PC-3 (cell line): ENCODE results near the gene CEPT1. TPM values are rescaled to one million over a fixed set of nuclear protein-coding genes. Genes with fewer than 3 reads are reported as not detected.

Experiments used
- ATAC-seq: fragments of 200-7000 bp; cut with Tn5 transposase; 2 replicates; pipeline ENCODE4 v1.9.1; 2020; ENCODE audit warnings: mild to moderate bottlenecking, moderate library complexity
- BruUV-seq: library from RNA; stranded (reverse); fragments of 400-500 nt; replicated peaks from 2 replicates; lab custom pipeline; 2021; lab: Mats Ljungman, UMichigan
- CTCF ChIA-PET: fragments of 300-600 bp; sonication (Branson Sonifier 250); formaldehyde crosslinking; loops from one replicate; lab custom pipeline; 2022; ENCODE audit warnings: antibody characterized with exemption; lab: Charles Lee
- POLR2A ChIA-PET: fragments of 300-600 bp; sonication (Branson Sonifier 250); formaldehyde crosslinking; loops from one replicate; lab custom pipeline; 2022; ENCODE audit warnings: antibody characterized with exemption; ENCODE audit not compliant: unreplicated experiment; lab: Charles Lee
- DNase-seq: peaks from one replicate; pipeline ENCODE4 v3.0.0-alpha.2; 2015
- H2AFZ ChIP-seq: fragments of 300-600 bp; sonication (generic); 2 replicates; pipeline ENCODE4 v1.6.0; 2016; ENCODE audit warnings: antibody characterized with exemption, low read length
- H3F3A ChIP-seq: fragments of 300-600 bp; sonication (generic); one replicate; pipeline ENCODE4 v1.6.0; 2017; ENCODE audit warnings: antibody characterized with exemption, low read length, control low read depth, mild to moderate bottlenecking; ENCODE audit not compliant: unreplicated experiment
- H3K27ac ChIP-seq: fragments of 300-600 bp; sonication (generic); 2 replicates; pipeline ENCODE4 v1.5.1; 2016; ENCODE audit warnings: mild to moderate bottlenecking, low read length
- H3K27me3 ChIP-seq: fragments of 300-600 bp; sonication (generic); 2 replicates; pipeline ENCODE4 v1.6.1; 2016; ENCODE audit warnings: low read length, mixed read lengths
- H3K36me3 ChIP-seq: fragments of 300-600 bp; sonication (generic); 2 replicates; pipeline ENCODE4 v1.6.1; 2016; ENCODE audit warnings: low read depth, mixed run types, low read length, mixed read lengths
- H3K4me1 ChIP-seq: fragments of 300-600 bp; sonication (generic); 2 replicates; pipeline ENCODE4 v1.5.1; 2016; ENCODE audit warnings: low read length; ENCODE audit not compliant: insufficient read depth
- H3K4me2 ChIP-seq: fragments of 300-600 bp; sonication (generic); 2 replicates; pipeline ENCODE4 v1.6.0; 2016; ENCODE audit warnings: low read length
- H3K4me3 ChIP-seq: fragments of 300-600 bp; sonication (generic); 2 replicates; pipeline ENCODE4 v1.5.1; 2016; ENCODE audit warnings: mild to moderate bottlenecking, low read length, mixed read lengths
- H3K79me2 ChIP-seq: fragments of 300-600 bp; sonication (generic); 2 replicates; pipeline ENCODE4 v1.6.1; 2017; ENCODE audit warnings: low read length, mixed read lengths
- H3K9ac ChIP-seq: fragments of 300-600 bp; sonication (generic); 2 replicates; pipeline ENCODE4 v1.6.0; 2016; ENCODE audit warnings: mild to moderate bottlenecking, low read length
- H3K9me2 ChIP-seq: fragments of 300-600 bp; sonication (generic); replicated peaks from 2 replicates; pipeline ENCODE4 v1.6.1; 2016; ENCODE audit warnings: mixed run types, low read length, mixed read lengths
- H3K9me3 ChIP-seq: fragments of 300-600 bp; sonication (generic); 2 replicates; pipeline ENCODE4 v1.6.1; 2016; ENCODE audit warnings: low read length, mixed read lengths
- H4K20me1 ChIP-seq: fragments of 300-600 bp; sonication (generic); 2 replicates; pipeline ENCODE4 v1.6.1; 2016; ENCODE audit warnings: low read length, mixed read lengths
- CTCF ChIP-seq: fragments of 300-600 bp; sonication (generic); conservative IDR thresholded peaks from 2 replicates; pipeline ENCODE4 v1.5.1; 2017; ENCODE audit warnings: antibody characterized with exemption, low read depth, mild to moderate bottlenecking, low read length
- EZH2 ChIP-seq: fragments of 300-600 bp; sonication (generic); IDR thresholded peaks from one replicate; pipeline ENCODE4 v1.6.1; 2017; ENCODE audit warnings: antibody characterized with exemption, mild to moderate bottlenecking, low read length; ENCODE audit not compliant: unreplicated experiment
- EZH2phosphoT487 ChIP-seq: fragments of 300-600 bp; sonication (generic); IDR thresholded peaks from 2 replicates; pipeline ENCODE4 v1.6.1; 2018; ENCODE audit warnings: mild to moderate bottlenecking, antibody characterized with exemption, low read length, borderline replicate concordance
- intact Hi-C: fragments of 100-400 bp; cut with micrococcal nuclease; formaldehyde crosslinking; loops from 2 replicates; pipeline ENCODE4 v1.9.0; 2023
- total RNA-seq: library from RNA; depleted of rRNA; stranded (reverse); fragments of >200 nt; gene quantifications from 2 replicates; pipeline ENCODE4 v1.2.3, GENCODE V29; 2014

Gene CEPT1
- total RNA-seq, 1 experiment from 2014 or later, result 20.6 TPM

DNA sequence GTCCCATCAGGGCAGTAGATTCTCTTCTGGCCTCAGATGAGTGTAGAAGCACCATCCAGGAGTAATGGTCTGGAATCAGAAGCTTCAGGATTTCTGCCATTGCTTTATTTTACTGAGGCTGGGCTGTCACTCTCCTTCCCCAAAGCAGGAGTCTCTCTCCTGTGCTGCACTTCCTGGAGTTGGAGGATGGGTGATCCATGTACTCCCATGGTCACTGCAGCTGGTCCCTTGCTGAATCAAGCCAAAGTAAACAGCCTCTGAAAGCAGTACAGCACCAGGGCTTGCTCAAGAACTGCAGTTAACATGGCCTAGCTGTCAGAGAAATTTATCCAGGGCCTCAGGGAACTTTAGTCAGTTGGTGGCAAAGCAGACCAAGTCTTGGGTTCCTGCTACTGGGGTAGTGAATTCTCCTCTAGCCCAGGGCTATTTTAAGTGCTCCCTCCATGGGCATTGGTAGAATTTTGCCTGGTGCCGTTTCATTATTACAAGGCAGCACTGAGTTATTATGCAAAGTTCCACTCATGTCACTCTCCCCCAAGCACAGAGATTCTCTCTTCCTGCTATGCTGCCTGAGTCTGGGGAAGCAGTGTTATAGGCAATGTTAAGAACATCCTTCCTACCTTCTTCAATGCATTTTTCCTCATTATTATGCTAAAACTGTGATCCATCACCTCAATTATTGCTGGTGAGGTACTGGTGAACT, 29.7 kb upstream of the CEPT1 start:
- ChIA-PET POLR2A (no interaction called here), CTCF (no interaction called here)
- no peaks in the 10 kb centered on the region for H3K4me1 ChIP-seq
- no peak overlapping the region for H2AFZ ChIP-seq
- H3K9me2 ChIP-seq, result no peaks in the 10 kb centered on the region
- no peaks in the 10 kb centered on the region for H3K79me2 ChIP-seq
- no peak for ATAC-seq
- BruUV-seq, result no TSS peak
- no peaks in the 10 kb centered on the region for H3K27me3 ChIP-seq
- H3K4me3 ChIP-seq, result no peak overlapping the region
- TF ChIP-seq CTCF (no peak), EZH2 (no peak), EZH2phosphoT487 (no peak)
- no peak for DNase-seq
- no peaks in the 10 kb centered on the region for H3K36me3 ChIP-seq
- H3K9me3 ChIP-seq, result no peaks in the 10 kb centered on the region
- H3K9ac ChIP-seq, result no peak overlapping the region
- no peaks in the 10 kb centered on the region for H3F3A ChIP-seq
- H3K27ac ChIP-seq, result no peak overlapping the region
- intact Hi-C loops, result no loop called here
- H4K20me1 ChIP-seq, result no peaks in the 10 kb centered on the region
- no peak overlapping the region for H3K4me2 ChIP-seq

DNA sequence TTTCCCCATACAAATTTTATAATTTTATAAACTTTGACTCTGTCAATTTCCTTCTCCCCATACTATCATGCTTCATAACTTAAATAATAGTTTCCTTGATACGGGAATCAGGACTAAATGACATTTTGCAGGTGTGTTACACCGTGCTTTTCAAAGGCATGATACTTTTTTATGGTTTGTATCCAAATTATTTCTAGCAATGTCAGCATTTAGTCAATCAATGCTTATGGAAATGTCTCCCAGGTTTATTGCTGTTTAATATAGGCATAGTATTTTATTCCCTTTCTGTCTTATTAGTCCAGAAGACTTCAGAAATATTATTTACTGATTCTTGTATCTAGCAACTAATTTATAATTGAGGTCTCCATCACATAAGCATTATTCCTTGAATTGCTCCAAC, 23.5 kb upstream of the CEPT1 start:
- ATAC-seq (no peak), DNase-seq (no peak)
- TF ChIP-seq CTCF (no peak), EZH2phosphoT487 (no peak), EZH2 (no peak)
- Histone ChIP-seq H4K20me1 (no peaks in the 10 kb centered on the region), H3K9ac (no peak overlapping the region), H3K27me3 (no peaks in the 10 kb centered on the region), H3K4me3 (no peak overlapping the region), H2AFZ (no peak overlapping the region), H3K27ac (no peak overlapping the region), H3K36me3 (peaks cover 19% of the 10 kb centered on the region), H3K4me2 (no peak overlapping the region), H3K79me2 (no peaks in the 10 kb centered on the region), H3K4me1 (no peaks in the 10 kb centered on the region), H3F3A (no peaks in the 10 kb centered on the region), H3K9me3 (no peaks in the 10 kb centered on the region), H3K9me2 (no peaks in the 10 kb centered on the region)
- CTCF ChIA-PET, result no interaction called here
- POLR2A ChIA-PET, result no interaction called here
- intact Hi-C loops, result no loop called here
- BruUV-seq, result no TSS peak

GRCh38 chr1:111126354-111126753, 13.7 kb upstream of the CEPT1 start:
- H3K4me1 ChIP-seq, result no peaks in the 10 kb centered on the region
- no peaks in the 10 kb centered on the region for H3K27me3 ChIP-seq
- BruUV-seq, result no TSS peak
- ChIA-PET POLR2A (no interaction called here), CTCF (no interaction called here)
- no peak overlapping the region for H3K9ac ChIP-seq
- TF ChIP-seq EZH2 (no peak), EZH2phosphoT487 (no peak), CTCF (no peak)
- H2AFZ ChIP-seq, result no peak overlapping the region
- no peak overlapping the region for H3K4me2 ChIP-seq
- H3K79me2 ChIP-seq, result no peaks in the 10 kb centered on the region
- DNase-seq, result no peak
- ATAC-seq, result no peak
- peaks cover 2% of the 10 kb centered on the region; the same call in 1 of the 2 replicates for H3K36me3 ChIP-seq
- no peak overlapping the region for H3K4me3 ChIP-seq
- H3K9me3 ChIP-seq, result no peaks in the 10 kb centered on the region
- no peak overlapping the region for H3K27ac ChIP-seq
- H3K9me2 ChIP-seq, result no peaks in the 10 kb centered on the region
- H4K20me1 ChIP-seq, result no peaks in the 10 kb centered on the region
- H3F3A ChIP-seq, result no peaks in the 10 kb centered on the region
- intact Hi-C loops, result no loop called here
